HuH-7.5 (cell line): ENCODE results near the gene HS3ST3A1.

Experiments used
- DNase-seq: peaks from one replicate; pipeline ENCODE4 v3.0.0; 2011; ENCODE audit warnings: low spot score

The HS3ST3A1 gene

GRCh38 chr17:13491916-13492736 lies 109.6 kb downstream of the HS3ST3A1 start:
- no peak for DNase-seq

GRCh38 chr17:13491491-13491890 lies 110.2 kb downstream of the HS3ST3A1 start:
- DNase-seq = no peak

GRCh38 chr17:13490906-13491482 lies 110.7 kb downstream of the HS3ST3A1 start:
- no peak for DNase-seq

GRCh38 chr17:13490427-13490826 lies 111.3 kb downstream of the HS3ST3A1 start:
- no peak for DNase-seq

- DNase-seq = no peak
Observed at GRCh38 chr17:13485327-13485726, 116.4 kb downstream of the HS3ST3A1 start.

GRCh38 chr17:13484020-13484419 lies 117.7 kb downstream of the HS3ST3A1 start:
- DNase-seq = no peak

GRCh38 chr17:13480877-13481276 lies 120.9 kb downstream of the HS3ST3A1 start:
- no peak for DNase-seq

DNA sequence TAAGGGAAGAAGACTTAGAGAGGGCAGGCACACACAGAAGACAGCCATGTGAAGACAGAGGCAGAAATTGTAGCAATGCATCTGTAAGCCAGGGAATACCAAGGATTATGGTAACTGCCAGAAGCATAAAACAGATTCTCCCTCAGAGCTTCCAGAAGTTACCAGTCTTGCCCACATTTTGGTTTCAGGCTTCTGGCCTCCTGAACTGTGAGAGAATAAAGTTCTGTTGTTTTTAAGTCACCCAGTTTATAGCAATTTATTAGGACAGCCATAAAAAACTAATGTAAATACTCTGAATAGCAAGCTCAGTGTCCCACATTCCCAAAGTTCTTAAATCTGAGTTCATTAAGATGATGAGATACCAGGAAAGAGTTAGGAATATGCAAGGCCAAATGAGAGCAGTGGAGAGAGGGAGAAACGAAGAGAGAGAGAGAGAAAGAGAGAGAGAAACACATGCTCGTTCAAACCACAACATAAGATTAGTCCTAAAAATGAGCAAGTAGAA lies 123.4 kb downstream of the HS3ST3A1 start:
- no peak for DNase-seq

- DNase-seq = no peak
Observed at GRCh38 chr17:13477180-13477611, 124.5 kb downstream of the HS3ST3A1 start.

DNA sequence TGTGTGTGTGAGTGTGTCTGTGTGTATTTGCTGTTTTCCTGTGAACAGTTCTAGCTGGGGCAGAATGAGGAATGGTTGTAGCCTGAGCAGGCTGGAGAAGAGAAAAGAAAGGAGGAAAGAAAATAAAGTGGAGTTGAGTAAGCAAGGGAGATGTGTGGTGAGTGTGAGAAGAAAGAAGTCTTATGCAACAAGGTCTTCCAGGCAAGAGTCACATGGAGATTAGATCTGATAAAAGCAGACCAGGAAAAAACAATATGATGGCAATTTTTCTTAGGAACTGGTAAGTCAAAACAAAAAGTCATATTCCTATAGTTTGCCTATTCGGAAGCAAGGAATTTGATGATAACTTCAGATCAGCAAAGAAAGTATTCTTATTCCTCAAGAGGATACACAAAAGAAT lies 125.0 kb downstream of the HS3ST3A1 start:
- no peak for DNase-seq

GRCh38 chr17:13475574-13476223 lies 126.0 kb downstream of the HS3ST3A1 start:
- no peak for DNase-seq

DNA sequence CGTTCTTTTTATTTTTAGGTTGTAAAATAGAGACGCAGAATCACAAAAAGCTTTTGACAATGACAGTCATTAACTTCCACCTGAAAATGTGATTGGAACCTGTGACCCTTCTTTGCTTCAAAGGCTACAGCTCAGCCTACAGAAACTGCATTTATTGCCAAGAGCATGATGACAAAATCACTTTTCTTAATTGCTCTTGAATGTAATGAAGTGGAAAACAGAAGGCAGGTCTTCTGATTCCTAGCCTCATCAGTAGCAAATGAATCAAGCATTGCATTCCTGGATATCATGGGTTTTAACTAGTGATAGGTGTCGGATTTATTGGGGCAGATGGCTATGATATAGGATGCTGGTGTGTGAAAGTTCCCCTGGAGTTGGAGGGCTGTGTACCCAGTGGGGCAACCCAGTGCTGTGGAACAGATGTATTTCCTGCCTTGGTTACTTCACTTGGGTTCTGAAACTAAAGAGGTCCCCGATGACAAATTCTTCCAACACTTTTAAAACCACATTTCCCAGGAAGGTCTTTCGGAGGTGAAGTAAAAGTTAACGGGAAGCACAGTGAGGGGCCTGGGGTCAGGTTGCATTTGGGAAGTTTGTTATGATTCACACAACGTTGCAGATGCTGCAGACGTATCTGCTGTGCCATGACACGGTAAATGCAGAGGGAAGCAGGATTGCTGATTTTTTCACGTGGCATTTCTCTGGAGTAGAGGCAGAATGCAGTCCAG lies 127.5 kb downstream of the HS3ST3A1 start:
- DNase-seq = no peak

- no peak for DNase-seq
Observed at GRCh38 chr17:13465678-13466077, 136.1 kb downstream of the HS3ST3A1 start.

GRCh38 chr17:13462673-13463124 lies 139.0 kb downstream of the HS3ST3A1 start:
- DNase-seq = no peak

GRCh38 chr17:13462146-13462545 lies 139.6 kb downstream of the HS3ST3A1 start:
- no peak for DNase-seq

DNA sequence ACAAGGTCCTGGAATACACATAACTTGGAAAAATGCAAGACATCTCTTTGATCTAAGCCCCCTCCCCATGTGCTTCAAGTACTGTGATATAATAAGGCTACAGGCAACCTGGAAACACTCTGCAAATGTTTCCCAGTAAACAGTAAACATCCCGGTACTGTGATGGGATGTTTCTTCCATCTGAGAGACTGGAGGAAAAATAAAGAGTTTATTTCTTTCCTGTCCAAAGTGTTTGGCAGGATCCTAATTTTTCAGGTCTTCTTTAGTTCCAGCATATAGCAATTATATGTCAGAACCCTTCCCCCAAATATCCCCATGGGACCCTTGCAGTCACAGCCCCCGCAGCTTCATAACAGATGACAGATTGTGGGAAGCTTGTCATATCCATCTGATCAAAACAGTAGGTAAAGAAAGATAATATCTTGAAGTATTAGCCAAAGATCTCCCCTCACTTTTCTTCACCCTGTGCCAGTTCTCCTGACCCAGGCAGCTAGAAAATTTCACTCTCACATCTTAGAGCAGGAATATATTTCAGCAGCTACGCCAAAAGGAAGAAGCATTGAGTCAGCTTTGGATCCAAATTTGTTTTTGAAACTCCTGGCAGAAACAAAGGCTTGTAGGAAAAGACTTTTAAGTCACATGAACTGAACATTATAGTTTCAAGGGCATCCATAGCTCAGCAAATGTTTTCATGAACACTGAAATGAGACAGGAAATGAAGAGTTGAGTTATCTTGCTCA lies 141.3 kb downstream of the HS3ST3A1 start:
- no peak for DNase-seq

DNA sequence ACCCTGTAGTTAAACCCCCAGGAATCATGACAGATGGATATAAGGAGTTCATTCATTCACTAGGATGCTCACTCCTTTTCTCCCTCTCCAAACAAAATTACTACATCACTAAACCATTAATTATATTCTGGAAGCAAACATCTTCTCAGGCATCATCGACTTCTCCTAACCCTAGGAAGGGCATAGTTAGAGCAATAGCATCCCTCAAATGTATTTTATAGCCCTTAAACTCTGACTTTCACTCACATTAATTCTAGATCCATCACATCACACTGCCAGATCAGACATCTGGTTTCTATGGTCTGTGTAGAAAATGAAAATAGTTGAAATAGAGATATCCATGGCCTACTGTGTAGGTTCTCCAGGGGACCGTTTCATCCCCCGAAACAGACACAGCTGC lies 143.9 kb downstream of the HS3ST3A1 start:
- no peak for DNase-seq
